Subcutaneous preadipocyte (primary cell): ENCODE data around the gene LGI1. TPM values are rescaled to one million over a fixed set of nuclear protein-coding genes. Genes with fewer than 3 reads are reported as not detected.

Experiments used
- total RNA-seq: library from RNA; depleted of rRNA; stranded (reverse); fragments of >200 nt; gene quantifications from 2 replicates; pipeline ENCODE4 v1.2.3, GENCODE V29; 2012

Gene LGI1
- total RNA-seq, result not detected in 2 replicates

GRCh38 chr10:93757801-93758507 lies at the start of gene LGI1:
Gene LGI1, plus strand, starts transcription at chr10:93757936. Its CDS starts 209 bp downstream, at chr10:93758145.

Other genes with a start within 250 kb of the LGI1 start
- gene FFAR4, start 191.3 kb upstream of the LGI1 start, total RNA-seq, result not detected in 2 replicates
- gene RBP4, start 156.7 kb upstream of the LGI1 start, total RNA-seq, result 0.73 and 2.2 TPM in 2 replicates
- not detected in 2 replicates for gene PDE6C, start 145.4 kb upstream of the LGI1 start, total RNA-seq
- gene FRA10AC1, start 55.3 kb upstream of the LGI1 start, total RNA-seq, result 6.2 and 10.0 TPM in 2 replicates
- gene SLC35G1, start 136.0 kb downstream of the LGI1 start, total RNA-seq, result 2.6 and 4.7 TPM in 2 replicates
- 0.59 and 1.1 TPM in 2 replicates for gene PLCE1, start 236.0 kb downstream of the LGI1 start, total RNA-seq